ENCODE results near the gene CHRM5.
A peak's percentile ranks its signal among the peaks of the same experiment; 100 is the strongest.

Gene CHRM5

DNA sequence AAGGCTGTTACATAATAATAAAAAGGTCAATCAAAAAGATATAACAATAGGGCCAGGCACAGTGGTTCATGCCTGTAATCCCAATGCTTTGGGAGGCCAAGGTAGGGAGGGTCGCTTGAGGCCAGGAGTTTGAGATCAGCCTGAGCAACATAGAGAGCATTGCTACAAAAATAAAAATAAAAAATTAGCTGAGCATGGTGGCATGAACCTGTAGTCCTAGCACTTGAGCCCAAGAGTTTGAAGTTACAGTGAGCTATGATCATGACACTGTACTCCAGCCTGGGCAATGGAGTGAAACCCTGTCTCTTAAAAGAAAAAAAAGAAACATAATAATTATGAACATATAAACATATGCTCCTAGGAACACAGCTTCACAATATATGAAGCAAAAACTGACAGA, 41.4 kb downstream of the CHRM5 start:
- Histone ChIP-seq H3K4me3 (ENCODE audit: low read depth, low read length) (no peak overlapping the region), H3K27ac (no peak overlapping the region), H3K36me3 (replicated peaks) (no peaks in the 10 kb centered on the region), H3K27me3 (replicated peaks) (no peaks in the 10 kb centered on the region)
- no peak for DNase-seq
- TF ChIP-seq, protein P1, sequence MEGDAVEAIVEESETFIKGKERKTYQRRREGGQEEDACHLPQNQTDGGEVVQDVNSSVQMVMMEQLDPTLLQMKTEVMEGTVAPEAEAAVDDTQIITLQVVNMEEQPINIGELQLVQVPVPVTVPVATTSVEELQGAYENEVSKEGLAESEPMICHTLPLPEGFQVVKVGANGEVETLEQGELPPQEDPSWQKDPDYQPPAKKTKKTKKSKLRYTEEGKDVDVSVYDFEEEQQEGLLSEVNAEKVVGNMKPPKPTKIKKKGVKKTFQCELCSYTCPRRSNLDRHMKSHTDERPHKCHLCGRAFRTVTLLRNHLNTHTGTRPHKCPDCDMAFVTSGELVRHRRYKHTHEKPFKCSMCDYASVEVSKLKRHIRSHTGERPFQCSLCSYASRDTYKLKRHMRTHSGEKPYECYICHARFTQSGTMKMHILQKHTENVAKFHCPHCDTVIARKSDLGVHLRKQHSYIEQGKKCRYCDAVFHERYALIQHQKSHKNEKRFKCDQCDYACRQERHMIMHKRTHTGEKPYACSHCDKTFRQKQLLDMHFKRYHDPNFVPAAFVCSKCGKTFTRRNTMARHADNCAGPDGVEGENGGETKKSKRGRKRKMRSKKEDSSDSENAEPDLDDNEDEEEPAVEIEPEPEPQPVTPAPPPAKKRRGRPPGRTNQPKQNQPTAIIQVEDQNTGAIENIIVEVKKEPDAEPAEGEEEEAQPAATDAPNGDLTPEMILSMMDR (IDR thresholded peaks at IDR 0.05; ENCODE audit: low read depth, low read length, missing control alignments), result no peak
- in situ Hi-C loops (cut with HindIII; ENCODE audit: low pct_ligation_motif_present, low sequenced_read_pairs), result no loop called here

DNA sequence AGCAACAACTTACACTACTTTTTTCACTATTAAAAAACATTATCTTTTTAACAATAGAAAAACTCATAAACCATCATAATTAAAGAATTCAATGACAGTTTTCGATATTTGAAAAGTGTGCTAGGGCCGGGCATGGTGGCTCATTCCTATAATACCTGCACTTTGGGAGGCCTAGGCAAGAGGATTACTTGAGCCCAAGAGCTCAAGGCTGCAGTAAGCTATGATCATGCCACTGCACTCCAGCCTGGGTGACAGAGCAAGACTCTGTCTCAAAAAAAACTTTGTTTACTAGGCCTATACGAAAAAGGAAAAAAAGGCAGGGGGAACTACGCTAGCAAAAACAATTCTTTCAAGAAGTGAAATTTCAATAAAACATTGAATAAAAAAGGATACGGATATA, 42.6 kb downstream of the CHRM5 start:
- in situ Hi-C loops (cut with HindIII; ENCODE audit: low pct_ligation_motif_present, low sequenced_read_pairs), result no loop called here
- TF ChIP-seq, protein P1 (IDR thresholded peaks at IDR 0.05; ENCODE audit: low read depth, low read length, missing control alignments), result no peak
- H3K4me3 ChIP-seq (ENCODE audit: low read depth, low read length), result no peak overlapping the region

DNA sequence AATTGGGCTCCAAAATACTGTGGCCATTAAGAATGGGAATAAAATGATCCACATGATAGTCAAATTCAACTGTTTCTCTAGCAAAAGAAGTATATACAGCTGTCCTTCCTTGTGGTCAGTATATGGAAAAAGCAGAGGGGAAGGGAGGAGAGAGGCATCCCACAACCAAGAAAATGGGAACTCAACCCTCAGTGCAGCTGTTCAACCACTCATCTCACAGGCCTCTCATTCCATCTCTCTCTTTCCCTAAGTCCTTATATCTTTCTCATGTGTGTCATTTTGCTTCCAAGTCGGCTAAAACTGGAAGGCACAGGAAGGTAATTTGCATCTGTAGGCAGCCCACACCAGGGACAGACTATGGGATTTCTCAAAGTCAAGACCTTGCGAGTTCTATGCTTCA, 43.2 kb downstream of the CHRM5 start:
- DNase-seq, result no peak
- Histone ChIP-seq H3K27ac (no peak overlapping the region), H3K4me3 (ENCODE audit: low read depth, low read length) (no peak overlapping the region), H3K27me3 (replicated peaks) (no peaks in the 10 kb centered on the region), H3K36me3 (replicated peaks) (no peaks in the 10 kb centered on the region)
- in situ Hi-C loops (cut with HindIII; ENCODE audit: low pct_ligation_motif_present, low sequenced_read_pairs), result no loop called here
- TF ChIP-seq, protein P1 (IDR thresholded peaks at IDR 0.05; ENCODE audit: low read depth, low read length, missing control alignments), result no peak

More for the DNA sequence above, 42.6 kb downstream of the CHRM5 start:
- H3K27ac ChIP-seq, result no peak overlapping the region
- H3K27me3 ChIP-seq (replicated peaks), result no peaks in the 10 kb centered on the region
- DNase-seq, result no peak
- no peaks in the 10 kb centered on the region for H3K36me3 ChIP-seq (replicated peaks)

DNA sequence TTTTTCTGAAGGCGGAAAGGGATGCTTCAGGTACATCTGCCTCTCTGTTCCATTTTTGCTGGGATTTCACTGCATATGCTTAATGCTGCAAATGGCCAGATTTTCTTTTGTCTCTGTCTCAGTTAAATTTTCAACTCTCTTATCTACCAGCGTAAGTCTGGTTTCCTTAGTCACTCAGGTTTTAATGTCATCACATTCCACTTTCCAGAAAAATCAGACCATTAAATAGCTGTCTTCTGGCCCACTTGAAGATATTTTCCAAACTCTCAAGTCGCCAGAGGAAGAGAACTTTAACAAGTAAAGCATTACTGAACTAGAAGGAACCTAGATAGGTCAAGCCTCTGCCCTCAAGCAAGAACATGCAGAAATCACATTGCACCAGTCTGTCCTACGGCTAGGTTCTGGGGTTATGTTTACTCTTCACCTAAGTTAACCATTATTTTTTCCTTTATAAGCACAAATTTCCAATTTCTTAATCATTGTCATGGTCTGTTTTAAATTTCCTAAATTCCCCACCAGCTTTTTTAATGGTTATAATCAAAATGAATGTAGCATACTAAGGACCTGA, 44.2 kb downstream of the CHRM5 start:
- in situ Hi-C loops (cut with HindIII; ENCODE audit: low pct_ligation_motif_present, low sequenced_read_pairs), result no loop called here
- H3K27ac ChIP-seq, result no peak overlapping the region
- no peaks in the 10 kb centered on the region for H3K27me3 ChIP-seq (replicated peaks)
- DNase-seq, result no peak
- H3K36me3 ChIP-seq (replicated peaks), result no peaks in the 10 kb centered on the region
- TF ChIP-seq, protein P1 (IDR thresholded peaks at IDR 0.05; ENCODE audit: low read depth, low read length, missing control alignments), result no peak
- H3K4me3 ChIP-seq (ENCODE audit: low read depth, low read length), result no peak overlapping the region

DNA sequence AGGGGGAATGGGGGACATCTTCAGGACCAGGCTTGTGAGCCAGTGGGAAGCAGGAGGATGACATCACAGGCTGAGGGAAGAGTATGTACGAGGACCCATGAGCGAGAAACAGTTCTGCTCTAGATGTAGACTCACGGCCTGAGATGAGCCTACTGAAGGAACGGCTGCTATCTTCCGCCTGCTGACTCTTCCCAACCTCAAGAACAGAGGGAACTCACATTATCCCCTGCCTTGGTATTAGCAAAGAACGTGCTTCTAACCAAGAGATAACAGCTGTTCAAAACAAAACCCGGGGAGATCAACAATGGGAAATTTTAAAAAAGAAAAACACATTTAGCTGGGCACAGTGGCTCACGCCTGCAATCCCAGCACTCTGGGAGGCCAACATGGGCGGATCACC, 45.4 kb downstream of the CHRM5 start:
- H3K36me3 ChIP-seq (replicated peaks), result no peaks in the 10 kb centered on the region
- no peak overlapping the region for H3K27ac ChIP-seq
- in situ Hi-C loops (cut with HindIII; ENCODE audit: low pct_ligation_motif_present, low sequenced_read_pairs), result no loop called here
- TF ChIP-seq, protein P1 (IDR thresholded peaks at IDR 0.05; ENCODE audit: low read depth, low read length, missing control alignments), result no peak
- H3K27me3 ChIP-seq (replicated peaks), result no peaks in the 10 kb centered on the region
- no peak for DNase-seq
- no peak overlapping the region for H3K4me3 ChIP-seq (ENCODE audit: low read depth, low read length)

DNA sequence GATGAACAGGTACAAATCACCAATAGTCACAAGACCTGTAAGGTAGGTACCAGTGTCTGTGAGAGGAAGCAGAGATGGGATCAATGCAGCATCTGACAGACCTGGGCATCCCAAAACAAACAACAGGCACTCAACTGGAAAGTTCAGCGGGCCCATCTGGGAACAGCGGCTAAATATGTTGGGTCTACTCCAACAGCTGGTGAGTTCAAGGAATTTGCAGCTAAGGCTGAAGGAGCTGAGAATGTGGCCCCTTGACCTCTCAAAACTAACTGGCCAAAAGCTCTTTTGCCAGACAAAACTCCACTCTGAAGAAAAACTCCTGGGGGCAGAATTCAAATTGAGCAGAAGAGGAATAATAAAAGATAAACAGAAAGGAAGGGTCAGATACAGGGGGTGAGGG, 46.3 kb downstream of the CHRM5 start:
- DNase-seq, result peak; percentile 7
- no peak overlapping the region for H3K27ac ChIP-seq
- H3K27me3 ChIP-seq (replicated peaks), result no peaks in the 10 kb centered on the region
- TF ChIP-seq, protein P1 (IDR thresholded peaks at IDR 0.05; ENCODE audit: low read depth, low read length, missing control alignments), result no peak
- no peaks in the 10 kb centered on the region for H3K36me3 ChIP-seq (replicated peaks)
- in situ Hi-C loops (cut with HindIII; ENCODE audit: low pct_ligation_motif_present, low sequenced_read_pairs), result no loop called here
- H3K4me3 ChIP-seq (ENCODE audit: low read depth, low read length), result no peak overlapping the region

All from brain microvascular endothelial cell (primary cell).